ENCODE data around the gene SATB2. TPM values are rescaled to one million over a fixed set of nuclear protein-coding genes. Genes with fewer than 3 reads are reported as not detected.

Gene SATB2
- total RNA-seq, 1 donor, result 53.2 TPM

DNA sequence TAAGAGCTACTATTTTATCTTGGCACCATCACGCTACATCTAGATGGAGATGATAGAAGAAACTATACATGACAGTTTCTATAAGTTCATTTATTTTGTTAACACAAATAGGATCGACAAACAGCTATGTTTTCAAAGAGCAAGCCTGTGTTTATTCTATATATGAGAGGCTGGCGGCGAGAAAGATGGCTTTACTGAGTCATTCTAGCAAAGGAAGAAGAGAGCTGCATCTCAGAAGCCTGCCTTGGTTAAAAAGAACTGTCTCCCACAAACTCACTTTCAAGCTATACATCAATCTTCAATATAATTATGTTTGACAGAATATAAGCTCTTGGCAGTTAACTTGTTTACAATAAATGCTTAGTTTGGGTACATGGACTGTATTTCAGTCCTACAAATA, 13.0 kb downstream of the SATB2 start:
- peak overlapping the region; percentile 8 for H3K4me3 ChIP-seq (ENCODE audit: insufficient read depth, low read length)
- peaks cover 88% of the 10 kb centered on the region for H3K4me1 ChIP-seq (ENCODE audit: insufficient read depth, low read length)
- peaks cover under 1% of the 10 kb centered on the region for H4K20me1 ChIP-seq (ENCODE audit: insufficient read depth, low read length)
- no peaks in the 10 kb centered on the region for H3K27me3 ChIP-seq (ENCODE audit: insufficient read depth, low read length)
- peak overlapping the region; percentile 97 for H3K4me2 ChIP-seq (ENCODE audit: insufficient read depth, low read length)
- H3K36me3 ChIP-seq (ENCODE audit: insufficient read depth, low read length), result peaks cover 4% of the 10 kb centered on the region
- no peaks in the 10 kb centered on the region for H3K9me3 ChIP-seq (ENCODE audit: low read depth, low read length)
- DNase-seq (ENCODE audit: insufficient read length, low spot score, missing footprints), result no peak
- peak overlapping the region; percentile 67 for H3K27ac ChIP-seq (ENCODE audit: low read depth, low read length)
- peaks cover 95% of the 10 kb centered on the region for H3K79me2 ChIP-seq (ENCODE audit: insufficient read depth, low read length)
- H2AFZ ChIP-seq (ENCODE audit: low read length), result no peak overlapping the region
- TF ChIP-seq, protein P1, sequence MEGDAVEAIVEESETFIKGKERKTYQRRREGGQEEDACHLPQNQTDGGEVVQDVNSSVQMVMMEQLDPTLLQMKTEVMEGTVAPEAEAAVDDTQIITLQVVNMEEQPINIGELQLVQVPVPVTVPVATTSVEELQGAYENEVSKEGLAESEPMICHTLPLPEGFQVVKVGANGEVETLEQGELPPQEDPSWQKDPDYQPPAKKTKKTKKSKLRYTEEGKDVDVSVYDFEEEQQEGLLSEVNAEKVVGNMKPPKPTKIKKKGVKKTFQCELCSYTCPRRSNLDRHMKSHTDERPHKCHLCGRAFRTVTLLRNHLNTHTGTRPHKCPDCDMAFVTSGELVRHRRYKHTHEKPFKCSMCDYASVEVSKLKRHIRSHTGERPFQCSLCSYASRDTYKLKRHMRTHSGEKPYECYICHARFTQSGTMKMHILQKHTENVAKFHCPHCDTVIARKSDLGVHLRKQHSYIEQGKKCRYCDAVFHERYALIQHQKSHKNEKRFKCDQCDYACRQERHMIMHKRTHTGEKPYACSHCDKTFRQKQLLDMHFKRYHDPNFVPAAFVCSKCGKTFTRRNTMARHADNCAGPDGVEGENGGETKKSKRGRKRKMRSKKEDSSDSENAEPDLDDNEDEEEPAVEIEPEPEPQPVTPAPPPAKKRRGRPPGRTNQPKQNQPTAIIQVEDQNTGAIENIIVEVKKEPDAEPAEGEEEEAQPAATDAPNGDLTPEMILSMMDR (IDR thresholded peaks at IDR 0.05; ENCODE audit: extremely low read depth, low read depth, low read length), result no peak

DNA sequence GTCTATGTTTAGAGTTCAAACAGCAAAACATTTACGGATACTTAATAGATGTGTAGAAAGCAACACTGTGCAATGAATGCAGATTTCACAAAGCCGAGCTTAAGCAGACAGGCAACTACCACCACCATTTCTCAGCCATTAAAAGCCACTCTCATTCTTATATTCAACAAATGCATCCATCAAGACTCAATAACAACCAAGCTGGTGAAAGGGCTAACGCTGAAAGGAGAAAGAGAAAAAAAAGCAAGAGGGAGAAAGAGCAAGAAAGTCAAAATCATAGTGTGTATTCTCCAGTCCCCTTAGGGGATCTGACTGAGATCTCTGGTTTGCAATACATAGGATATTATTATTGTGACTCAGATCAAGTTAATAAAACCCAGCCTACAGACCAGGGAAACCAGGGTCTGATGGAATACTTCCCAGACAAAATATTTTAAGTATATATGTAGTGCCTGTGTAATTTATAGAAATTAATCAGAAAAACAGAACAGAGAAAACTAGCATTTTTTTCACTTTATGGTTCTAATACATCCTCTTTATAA, 14.1 kb downstream of the SATB2 start:
- Histone ChIP-seq H3K27ac (ENCODE audit: low read depth, low read length) (peak overlapping the region; percentile 46), H3K79me2 (ENCODE audit: insufficient read depth, low read length) (peaks cover 95% of the 10 kb centered on the region), H3K4me1 (ENCODE audit: insufficient read depth, low read length) (peaks cover 87% of the 10 kb centered on the region), H3K9me3 (ENCODE audit: low read depth, low read length) (no peaks in the 10 kb centered on the region), H2AFZ (ENCODE audit: low read length) (no peak overlapping the region), H3K27me3 (ENCODE audit: insufficient read depth, low read length) (no peaks in the 10 kb centered on the region), H3K4me2 (ENCODE audit: insufficient read depth, low read length) (peak overlapping the region; percentile 97), H3K4me3 (ENCODE audit: insufficient read depth, low read length) (peak overlapping the region; percentile 35), H4K20me1 (ENCODE audit: insufficient read depth, low read length) (peaks cover 8% of the 10 kb centered on the region), H3K36me3 (ENCODE audit: insufficient read depth, low read length) (peaks cover 12% of the 10 kb centered on the region)
- DNase-seq (ENCODE audit: insufficient read length, low spot score, missing footprints), result peak; percentile 31
- TF ChIP-seq, protein P1 (IDR thresholded peaks at IDR 0.05; ENCODE audit: extremely low read depth, low read depth, low read length), result no peak

DNA sequence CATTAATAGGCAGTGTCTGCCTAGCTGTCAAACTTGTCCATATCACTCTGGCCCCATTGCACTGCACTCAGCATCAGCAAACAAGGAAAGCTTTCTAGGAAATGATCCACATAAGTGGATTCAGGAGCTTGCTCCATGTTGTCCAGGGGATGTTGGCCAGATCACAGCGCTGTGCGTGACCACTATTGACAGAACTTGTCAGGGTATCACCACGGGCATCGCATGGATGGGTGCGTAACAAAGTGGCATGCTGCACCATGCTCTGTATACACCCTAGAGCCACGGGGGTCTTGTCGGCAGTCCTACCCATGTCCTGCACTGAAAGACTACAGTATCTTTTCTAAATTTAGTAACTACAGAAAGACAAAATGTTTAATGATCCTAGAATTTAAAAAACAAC, 15.6 kb downstream of the SATB2 start:
- no peak for DNase-seq (ENCODE audit: insufficient read length, low spot score, missing footprints)
- TF ChIP-seq, protein P1 (IDR thresholded peaks at IDR 0.05; ENCODE audit: extremely low read depth, low read depth, low read length), result no peak
- Histone ChIP-seq H3K4me2 (ENCODE audit: insufficient read depth, low read length) (peak overlapping the region; percentile 12), H3K4me1 (ENCODE audit: insufficient read depth, low read length) (peaks cover 73% of the 10 kb centered on the region), H3K4me3 (ENCODE audit: insufficient read depth, low read length) (no peak overlapping the region), H3K36me3 (ENCODE audit: insufficient read depth, low read length) (peaks cover 16% of the 10 kb centered on the region), H3K79me2 (ENCODE audit: insufficient read depth, low read length) (peaks cover 93% of the 10 kb centered on the region), H3K27ac (ENCODE audit: low read depth, low read length) (peak overlapping the region; percentile 5), H4K20me1 (ENCODE audit: insufficient read depth, low read length) (peaks cover 9% of the 10 kb centered on the region), H2AFZ (ENCODE audit: low read length) (no peak overlapping the region), H3K27me3 (ENCODE audit: insufficient read depth, low read length) (no peaks in the 10 kb centered on the region), H3K9me3 (ENCODE audit: low read depth, low read length) (no peaks in the 10 kb centered on the region)

DNA sequence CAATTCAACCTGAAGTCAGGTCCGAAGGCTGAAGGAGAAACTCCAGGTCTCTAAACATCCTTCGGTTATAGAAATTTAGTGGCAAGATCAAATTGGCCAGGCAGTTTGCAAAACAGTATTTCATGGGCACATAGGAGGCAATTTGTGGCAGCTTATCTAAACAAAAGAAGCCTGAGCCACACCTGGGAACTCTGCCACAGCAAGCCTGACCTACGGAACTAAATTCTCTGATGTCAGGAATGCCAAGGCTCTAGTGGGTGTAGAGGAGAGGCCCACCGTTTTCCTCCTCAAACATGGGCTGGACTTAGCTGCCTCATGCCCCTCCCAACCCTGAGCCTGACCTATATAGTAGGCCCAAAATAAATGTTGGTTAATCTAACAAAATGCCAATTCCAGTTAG, 16.0 kb downstream of the SATB2 start:
- TF ChIP-seq, protein P1 (IDR thresholded peaks at IDR 0.05; ENCODE audit: extremely low read depth, low read depth, low read length), result no peak
- no peaks in the 10 kb centered on the region for H3K27me3 ChIP-seq (ENCODE audit: insufficient read depth, low read length)

More for the DNA sequence above, 16.0 kb downstream of the SATB2 start:
- peak overlapping the region; percentile 12 for H3K4me2 ChIP-seq (ENCODE audit: insufficient read depth, low read length)
- H3K4me1 ChIP-seq (ENCODE audit: insufficient read depth, low read length), result peaks cover 70% of the 10 kb centered on the region
- H3K36me3 ChIP-seq (ENCODE audit: insufficient read depth, low read length), result peaks cover 15% of the 10 kb centered on the region
- H2AFZ ChIP-seq (ENCODE audit: low read length), result no peak overlapping the region
- no peak overlapping the region for H3K27ac ChIP-seq (ENCODE audit: low read depth, low read length)
- peaks cover 93% of the 10 kb centered on the region for H3K79me2 ChIP-seq (ENCODE audit: insufficient read depth, low read length)
- no peak for DNase-seq (ENCODE audit: insufficient read length, low spot score, missing footprints)
- H4K20me1 ChIP-seq (ENCODE audit: insufficient read depth, low read length), result peaks cover 9% of the 10 kb centered on the region
- H3K4me3 ChIP-seq (ENCODE audit: insufficient read depth, low read length), result no peak overlapping the region
- H3K9me3 ChIP-seq (ENCODE audit: low read depth, low read length), result no peaks in the 10 kb centered on the region

All from osteoblast (primary cell).